GM18517 (cell line): Measurements from ENCODE around the gene CELSR2.
"Not testable (repeated sequence)": the region's sequence is repeated elsewhere in the genome, so short reads cannot be mapped to it uniquely, and the experiment has no call there.

Source experiments
- ATAC-seq: cut with Tn5 transposase; IDR thresholded peaks from one replicate; pipeline ENCODE4 v1.9.1; 2021; ENCODE audit warnings: mild to moderate bottlenecking, moderate library complexity; ENCODE audit not compliant: unreplicated experiment

The CELSR2 gene

DNA sequence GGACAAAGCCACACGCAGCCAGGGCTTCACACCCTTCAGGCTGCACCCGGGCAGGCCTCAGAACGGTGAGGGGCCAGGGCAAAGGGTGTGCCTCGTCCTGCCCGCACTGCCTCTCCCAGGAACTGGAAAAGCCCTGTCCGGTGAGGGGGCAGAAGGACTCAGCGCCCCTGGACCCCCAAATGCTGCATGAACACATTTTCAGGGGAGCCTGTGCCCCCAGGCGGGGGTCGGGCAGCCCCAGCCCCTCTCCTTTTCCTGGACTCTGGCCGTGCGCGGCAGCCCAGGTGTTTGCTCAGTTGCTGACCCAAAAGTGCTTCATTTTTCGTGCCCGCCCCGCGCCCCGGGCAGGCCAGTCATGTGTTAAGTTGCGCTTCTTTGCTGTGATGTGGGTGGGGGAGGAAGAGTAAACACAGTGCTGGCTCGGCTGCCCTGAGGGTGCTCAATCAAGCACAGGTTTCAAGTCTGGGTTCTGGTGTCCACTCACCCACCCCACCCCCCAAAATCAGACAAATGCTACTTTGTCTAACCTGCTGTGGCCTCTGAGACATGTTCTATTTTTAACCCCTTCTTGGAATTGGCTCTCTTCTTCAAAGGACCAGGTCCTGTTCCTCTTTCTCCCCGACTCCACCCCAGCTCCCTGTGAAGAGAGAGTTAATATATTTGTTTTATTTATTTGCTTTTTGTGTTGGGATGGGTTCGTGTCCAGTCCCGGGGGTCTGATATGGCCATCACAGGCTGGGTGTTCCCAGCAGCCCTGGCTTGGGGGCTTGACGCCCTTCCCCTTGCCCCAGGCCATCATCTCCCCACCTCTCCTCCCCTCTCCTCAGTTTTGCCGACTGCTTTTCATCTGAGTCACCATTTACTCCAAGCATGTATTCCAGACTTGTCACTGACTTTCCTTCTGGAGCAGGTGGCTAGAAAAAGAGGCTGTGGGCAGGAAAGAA lies 25.5 kb downstream of the CELSR2 start:
- no peak for ATAC-seq

DNA sequence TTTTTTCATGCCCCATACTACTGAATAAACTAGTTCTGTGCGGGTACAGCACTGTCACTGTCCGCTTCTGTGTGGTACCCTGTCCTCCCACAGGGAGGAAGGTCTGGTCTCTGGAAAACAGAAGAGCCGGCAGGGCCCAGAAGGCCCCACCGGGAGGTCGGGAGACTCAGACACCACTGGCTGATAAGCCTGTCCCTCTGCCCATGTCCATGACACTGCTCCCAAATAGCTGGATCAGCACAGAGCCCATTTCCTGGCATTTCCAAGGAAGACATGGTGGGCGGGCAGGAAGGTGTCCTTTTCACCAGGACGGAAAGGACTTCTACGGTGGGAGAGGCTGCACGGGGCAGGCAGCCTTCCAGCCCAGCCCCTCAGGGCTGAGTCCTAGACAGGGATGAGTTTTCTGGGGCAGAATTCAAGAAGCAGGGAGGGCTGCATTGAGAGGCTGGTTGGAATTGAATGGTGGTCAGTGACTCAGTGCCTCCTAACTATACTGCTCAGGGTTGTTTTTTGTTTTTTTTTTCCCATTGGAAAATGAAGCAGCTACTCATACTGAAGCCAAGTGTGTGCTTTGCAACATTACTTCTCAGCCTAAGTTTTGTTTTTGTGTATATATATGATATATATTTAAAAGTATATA lies 26.5 kb downstream of the CELSR2 start:
- ATAC-seq: no peak

DNA sequence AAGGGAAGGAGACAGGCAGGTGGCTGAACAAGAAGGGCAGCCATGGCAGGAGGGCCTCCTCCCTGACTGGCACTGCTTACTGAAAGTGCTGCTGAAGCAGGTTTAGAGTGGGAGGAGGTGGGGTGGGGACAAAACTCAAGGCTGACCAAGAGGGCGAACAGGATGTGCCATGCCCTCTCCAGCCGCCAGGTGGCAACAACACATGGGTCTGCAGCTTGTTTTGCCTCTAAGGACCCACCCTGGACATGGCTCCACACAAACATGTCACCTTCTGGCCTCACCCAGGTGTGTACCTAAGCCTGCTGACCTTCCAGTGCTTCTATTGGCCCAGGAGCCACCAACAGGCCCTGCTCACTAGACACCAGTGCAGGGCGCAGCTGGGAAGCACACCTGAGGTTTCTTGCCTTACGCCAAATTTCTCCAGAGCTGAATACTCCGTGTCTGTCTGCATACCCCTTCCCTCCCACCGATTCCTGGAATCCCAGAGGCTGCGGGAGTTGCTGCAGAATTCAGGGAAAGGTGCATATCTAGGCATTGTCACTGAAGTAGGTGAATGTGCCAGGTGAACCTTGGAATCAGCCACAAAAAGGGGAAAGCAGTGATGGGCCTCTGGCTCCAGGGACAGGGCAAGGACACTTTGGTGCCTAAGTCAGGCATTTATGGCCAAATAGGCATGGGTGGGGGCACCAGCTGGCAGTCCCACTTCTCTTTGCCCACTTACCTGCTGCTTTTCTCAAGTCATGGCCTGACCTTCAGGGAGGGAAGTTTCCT lies 28.3 kb downstream of the CELSR2 start:
- peak; percentile 68 for ATAC-seq

DNA sequence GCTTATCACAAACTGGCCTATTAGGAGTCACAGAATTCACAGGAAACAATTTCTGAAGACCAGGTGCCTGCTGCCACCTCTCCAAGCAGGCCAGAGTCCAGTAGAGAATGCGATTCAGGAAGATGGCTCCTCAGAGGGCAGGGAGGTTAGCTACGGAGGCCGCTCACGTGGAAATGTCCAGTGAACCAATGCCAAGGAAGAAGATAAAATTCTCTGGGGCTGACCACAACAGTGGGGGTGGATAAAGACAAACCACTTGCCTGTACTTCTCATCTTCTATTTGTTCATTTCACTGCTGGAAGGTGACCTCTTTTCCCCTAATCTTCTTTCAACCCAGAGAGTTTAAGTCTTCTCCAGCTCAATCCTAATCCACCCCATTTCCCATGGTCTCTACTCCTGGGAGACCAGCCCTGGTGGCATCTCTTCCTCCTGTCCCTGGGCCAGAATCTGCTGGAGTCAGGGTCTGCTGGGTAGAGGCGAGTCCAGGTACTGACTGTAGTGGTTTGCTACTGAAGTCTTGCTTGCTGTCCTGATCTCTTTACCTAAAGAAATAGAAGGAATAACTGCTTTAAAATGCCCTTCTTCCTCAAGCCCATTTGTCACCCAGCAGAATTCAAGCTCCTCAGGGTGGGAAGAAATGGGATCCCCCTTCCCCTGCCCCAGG lies 30.4 kb downstream of the CELSR2 start:
- ATAC-seq: no peak

DNA sequence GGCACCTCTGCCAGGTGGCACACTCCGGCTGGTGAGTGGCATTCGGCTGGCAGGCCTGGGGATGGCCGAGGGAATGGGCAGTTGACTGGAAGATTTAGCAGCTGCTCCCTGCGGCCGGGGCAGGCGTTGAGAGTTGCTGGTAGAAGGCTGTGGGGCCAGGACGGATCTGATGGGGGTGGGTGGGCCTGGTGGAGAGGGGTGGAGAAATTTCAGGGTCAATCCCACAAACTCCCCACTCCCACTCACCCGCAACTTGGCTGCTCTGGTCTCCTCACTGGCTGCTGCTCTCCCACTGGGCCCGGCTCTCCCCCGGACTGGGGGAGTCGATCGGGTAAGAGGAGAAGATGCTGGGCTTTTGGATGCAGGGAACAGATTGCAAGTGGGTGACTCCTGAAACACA lies 31.5 kb downstream of the CELSR2 start:
- no peak for ATAC-seq

DNA sequence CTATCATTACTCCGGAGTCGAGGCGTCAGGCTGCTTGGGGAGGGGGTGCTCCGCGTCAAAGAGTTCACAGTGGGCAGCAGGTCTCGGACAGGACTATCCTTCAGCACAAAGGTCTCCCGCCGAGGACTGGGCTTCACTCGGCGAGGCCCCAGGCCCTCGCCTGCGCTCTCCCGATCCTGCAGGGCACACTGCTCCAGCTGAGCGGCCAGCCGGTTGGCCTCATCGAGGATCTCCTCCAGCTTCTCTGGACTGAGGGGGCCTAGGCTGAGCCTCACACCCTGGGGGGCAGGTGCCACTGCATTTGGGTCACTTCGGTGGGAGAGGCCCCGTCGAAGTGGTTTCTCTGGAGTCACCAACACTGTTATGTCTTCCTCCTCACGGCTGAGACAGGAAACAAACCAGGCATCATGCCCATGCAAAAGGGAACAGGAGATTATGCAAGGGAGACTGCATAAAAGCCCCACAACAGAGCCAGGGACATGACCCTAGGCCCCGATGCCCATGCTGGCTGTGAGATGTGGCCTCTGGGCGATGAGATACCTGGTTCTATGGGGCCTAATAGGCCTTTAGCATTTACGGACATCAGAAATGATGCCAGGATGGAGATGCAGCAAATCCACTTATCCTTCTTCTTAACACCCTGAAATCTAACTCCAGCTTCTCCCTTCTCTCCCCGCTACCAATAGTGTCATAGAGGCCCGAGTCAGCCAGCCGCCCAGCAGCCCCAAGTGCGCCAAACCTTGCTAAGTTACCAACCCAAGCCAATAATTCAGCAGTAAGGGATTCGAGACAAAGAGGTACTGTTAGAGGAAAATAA lies 32.5 kb downstream of the CELSR2 start:
- ATAC-seq: no peak

DNA sequence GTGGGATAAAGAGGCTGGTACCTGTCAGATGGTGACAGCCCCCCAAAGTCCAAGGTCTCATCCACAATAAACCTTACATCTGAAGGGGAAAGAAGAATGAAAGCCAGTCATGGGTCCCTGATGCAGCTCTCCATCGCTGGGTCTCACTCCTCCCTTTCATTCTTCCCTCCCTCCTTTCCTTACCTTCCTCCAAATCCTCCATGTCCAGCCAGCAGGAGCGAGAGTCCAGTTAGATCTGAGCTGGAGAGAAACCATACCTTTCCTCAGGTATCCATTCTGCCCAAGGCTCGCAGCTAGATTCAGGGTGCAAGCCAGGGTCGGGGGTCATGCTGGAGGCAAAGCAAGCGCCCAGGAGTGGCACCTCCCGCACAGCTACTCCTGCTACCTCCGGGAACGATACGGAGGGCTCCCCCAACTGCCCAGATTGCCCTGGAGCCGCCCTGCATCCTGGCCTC lies 33.2 kb downstream of the CELSR2 start:
- ATAC-seq: no peak

DNA sequence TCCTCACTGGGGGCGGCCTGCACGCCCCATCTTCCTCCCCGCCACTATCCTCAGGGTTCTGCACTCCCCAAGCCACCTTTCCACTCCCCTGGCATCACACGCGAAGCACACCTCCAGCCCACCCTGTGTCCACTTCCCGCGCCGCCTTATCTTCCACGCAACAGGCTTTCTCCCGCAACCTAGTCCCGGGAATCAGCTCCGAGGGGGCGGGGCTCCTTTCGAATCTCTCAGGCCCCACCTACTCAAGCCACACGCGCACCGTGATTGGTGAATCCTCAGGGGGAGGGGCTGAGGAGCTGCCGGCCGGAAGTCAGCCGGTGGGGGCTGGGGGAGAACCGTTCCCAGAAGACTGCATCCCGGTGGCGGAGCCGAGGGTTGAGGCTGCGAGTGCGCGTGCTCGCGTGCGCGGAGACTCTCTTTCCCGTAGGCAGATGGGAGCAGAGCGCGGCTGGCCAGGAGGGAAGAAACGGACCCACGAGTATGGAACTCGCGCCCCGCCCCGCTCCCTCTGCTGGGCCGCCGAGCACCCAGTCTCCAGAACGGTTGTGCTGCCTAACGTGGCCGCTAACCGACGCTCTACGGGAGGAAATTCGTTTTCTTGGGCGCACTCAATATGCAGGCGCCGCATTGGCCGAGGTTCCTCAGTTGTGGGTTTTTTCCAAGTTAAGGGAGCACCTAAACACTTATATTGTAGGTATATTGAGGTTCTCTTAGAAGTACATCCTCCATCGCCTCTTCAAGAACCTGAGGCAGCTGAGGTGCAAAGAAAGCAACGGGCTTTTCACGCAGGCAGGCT lies 33.8 kb downstream of the CELSR2 start, which contains the start of gene PSRC1:
Gene PSRC1, minus strand, starts transcription at position 194 of the 796 bp plus-strand sequence.
- ATAC-seq: peak; percentile 88

DNA sequence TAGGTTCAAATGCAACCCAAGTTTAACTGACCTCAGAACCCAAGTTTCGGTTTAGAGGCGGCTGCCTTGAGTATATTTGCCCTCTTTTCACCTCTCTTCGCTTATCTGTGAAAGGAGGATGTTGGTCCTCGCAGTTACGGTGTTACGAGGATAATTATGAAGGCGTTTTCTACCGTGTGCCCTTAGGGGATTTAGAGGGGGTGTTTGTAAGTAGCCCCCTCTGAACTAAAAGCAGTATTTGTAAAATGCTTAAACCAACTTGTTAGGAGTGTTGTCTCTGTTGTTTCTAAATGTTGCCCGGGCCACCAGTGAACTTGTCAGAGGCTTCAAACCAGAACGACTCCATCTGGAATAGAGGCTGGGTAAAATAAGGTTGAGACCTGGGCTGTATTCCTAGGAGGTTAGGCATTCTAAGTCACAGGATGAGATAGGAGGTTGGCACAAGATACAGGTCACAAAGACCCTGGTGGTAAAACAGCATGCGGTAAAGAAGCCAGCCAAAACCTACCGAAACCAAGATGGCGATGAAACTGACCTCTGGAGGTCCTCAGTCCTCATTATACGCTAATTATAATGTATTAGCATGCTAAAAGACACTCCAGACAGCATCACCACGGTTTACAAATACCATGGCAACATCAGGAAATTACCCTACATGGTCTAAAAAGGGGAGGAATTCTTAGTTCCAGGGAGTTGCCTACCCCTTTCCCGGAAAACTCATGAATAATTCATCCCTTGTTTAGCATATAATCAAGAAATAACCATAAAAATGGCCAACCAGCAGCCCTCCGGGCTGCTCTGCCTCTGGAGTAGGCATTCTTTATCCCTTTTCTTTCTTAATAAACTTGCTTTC lies 34.6 kb downstream of the CELSR2 start:
- no peak for ATAC-seq

DNA sequence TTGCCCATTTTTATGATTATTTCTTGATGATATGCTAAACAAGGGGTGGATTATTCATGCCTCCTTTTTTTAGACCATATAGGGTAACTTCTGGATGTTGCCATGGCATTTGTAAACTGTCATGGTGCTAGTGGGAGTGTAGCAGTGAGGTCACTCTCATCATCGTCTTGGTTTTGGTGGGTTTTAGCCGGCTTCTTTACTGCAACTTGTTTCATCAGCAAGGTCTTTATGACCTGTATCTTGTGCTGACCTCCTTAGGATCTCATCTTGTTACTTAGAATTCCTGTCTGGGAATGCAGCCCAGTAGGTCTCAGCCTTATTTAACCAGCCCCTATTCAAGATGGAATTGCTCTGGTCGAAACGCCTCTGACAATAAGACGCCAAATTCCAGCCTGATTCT lies 37.4 kb downstream of the CELSR2 start:
- not testable (repeated sequence) for ATAC-seq

DNA sequence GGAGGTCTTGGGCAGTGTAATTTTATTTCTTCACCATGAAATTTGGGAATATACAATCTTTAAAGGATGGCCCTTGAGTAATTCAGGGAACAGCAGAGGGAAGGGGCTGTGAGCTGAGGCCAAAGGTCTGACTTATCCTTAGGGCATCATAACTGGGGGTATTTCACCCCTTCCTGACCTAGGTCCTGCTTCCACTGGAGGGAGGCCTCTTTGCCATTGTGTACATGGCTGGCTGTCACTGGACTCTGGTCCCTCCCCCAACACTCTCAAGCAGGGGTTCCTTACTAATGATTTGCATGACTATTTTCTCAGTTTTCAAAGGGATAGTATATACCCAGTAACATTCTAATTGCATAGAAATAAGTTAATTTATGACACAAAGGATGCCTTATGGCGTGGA lies 40.8 kb downstream of the CELSR2 start:
- ATAC-seq: no peak

DNA sequence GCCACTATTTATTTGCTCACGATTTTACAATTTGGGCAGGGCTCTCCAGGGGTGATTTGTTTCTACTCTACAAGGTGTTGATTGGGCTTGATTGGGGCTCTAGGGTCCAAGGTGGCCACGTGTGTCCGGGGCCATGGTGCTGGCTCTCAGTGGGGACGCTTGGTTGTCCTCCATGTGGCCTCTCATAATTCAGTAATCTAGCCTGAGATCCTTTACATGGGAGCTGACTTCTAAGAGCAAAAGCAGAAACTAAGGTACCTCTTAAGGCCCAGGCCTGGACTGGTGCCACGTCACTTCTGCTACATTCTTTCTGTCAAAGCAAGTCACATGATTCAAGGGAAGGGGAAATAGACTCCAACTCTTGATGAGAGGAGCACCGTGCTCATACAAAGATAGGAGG lies 41.7 kb downstream of the CELSR2 start:
- ATAC-seq: no peak

DNA sequence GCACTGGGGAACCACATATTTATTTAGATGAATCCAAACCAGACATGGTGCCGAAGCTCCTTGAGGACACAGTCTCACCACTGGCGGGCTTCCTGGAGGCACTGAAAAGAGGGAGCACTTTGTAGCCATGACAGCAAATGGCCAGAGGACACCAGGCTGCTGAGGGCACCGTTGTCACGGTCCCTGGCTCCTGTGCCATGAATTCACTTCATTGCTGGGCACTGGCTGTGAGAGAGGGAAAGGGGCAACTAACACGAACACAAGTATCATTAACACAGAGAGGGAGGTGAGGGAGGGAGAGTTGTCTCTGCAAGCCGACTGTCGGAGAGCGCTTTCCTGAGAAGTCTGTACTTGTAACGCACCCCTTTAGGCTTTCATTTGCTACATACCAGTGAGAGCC lies 43.0 kb downstream of the CELSR2 start:
- ATAC-seq: no peak

DNA sequence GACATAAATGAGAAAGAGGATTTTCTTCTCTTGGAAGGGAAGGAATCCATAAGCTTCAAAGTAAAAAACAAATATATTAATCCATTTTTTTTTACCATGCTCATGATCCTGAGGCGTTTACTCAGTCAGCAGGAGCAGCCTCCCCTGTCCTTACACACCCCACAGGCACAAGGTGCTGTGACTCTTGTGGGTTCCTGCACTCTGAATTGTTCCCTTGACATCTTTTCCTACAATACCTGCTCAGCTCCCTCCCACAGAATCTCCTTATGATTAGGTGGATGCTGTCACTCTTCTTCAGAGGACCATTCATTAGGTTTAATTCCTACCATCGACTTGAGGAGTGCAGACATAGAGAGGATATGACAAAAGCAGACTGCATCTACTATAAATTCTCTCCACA lies 43.7 kb downstream of the CELSR2 start:
- ATAC-seq: no peak

DNA sequence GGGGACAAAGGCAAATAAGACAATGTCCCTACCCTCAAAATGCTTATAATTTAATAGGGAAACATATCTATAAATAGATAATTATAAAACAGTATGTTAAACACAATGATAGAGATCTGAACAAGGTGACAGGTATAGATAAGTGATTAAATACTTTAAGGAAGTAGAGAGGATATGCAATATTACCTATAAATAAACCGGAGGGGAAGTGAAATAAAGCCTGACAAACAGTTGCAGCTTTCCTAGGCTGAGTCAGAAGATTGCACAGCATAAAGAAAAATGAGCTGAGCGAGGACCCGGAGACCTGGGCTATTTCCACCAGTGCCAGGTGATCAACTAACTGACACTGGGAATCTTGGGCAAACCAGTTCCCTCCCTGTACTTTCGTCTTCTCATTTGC lies 45.1 kb downstream of the CELSR2 start:
- ATAC-seq: no peak

DNA sequence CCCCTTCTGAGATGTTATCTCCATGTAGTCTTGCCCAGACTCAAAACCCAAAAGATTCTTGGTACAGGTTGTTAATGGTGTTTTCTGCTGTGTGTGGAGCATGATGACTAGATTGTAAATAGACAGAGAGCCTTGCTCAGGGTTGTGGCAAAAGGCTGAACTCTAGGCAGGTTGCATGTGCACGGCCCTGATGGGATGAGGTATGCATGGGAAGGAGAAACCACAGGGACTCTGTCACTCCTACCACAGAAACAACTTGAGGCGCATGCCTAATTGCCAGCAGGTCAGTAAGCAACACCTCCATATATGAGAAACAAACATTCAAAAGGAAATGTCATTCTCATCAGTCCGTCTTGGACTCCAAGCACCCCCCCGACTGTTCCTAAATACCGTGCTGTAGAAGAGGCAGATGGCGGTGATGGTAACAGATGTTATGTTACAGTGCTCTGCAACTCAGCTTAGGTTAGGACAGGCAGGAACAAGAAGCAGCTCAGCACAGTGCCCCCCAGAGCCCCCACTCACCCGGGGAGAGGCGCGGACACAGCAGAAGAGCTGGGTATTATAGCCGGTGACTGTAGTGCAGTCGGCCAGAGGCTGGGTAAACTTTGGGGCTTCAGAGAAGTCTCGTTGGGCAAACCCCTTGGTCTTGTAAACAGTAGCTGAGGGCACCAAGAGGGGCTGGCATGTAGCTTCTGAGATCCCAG lies 46.5 kb downstream of the CELSR2 start:
- no peak for ATAC-seq

DNA sequence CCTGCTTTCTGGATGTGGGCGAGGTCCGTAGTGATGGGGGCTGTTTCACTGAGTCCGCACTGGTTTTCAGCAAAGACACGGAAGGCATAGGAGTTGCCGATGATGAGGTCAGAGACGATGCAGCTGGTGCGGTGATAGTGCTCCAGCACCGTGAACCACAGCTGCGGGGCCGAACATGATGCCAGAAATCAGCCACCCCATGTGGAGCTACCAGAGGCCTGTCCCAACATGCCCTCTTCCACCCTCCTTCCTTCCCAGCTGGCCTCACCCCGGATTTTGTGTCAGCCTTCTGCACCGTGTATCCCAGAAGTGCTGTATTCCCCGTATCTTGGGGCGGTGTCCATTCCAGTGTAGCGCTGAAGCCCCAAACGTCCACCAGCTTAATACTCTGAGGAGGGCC lies 47.4 kb downstream of the CELSR2 start:
- ATAC-seq: no peak
